ENCODE measurements around the gene TNFSF9. TPM values are rescaled to one million over a fixed set of nuclear protein-coding genes. Genes with fewer than 3 reads are reported as not detected.
"Not testable (repeated sequence)": the region's sequence is repeated elsewhere in the genome, so short reads cannot be mapped to it uniquely, and the experiment has no call there.

TNFSF9 gene
- total and polyA plus RNA-seq, 2 donors, result 0.52 to 2.9 TPM

DNA sequence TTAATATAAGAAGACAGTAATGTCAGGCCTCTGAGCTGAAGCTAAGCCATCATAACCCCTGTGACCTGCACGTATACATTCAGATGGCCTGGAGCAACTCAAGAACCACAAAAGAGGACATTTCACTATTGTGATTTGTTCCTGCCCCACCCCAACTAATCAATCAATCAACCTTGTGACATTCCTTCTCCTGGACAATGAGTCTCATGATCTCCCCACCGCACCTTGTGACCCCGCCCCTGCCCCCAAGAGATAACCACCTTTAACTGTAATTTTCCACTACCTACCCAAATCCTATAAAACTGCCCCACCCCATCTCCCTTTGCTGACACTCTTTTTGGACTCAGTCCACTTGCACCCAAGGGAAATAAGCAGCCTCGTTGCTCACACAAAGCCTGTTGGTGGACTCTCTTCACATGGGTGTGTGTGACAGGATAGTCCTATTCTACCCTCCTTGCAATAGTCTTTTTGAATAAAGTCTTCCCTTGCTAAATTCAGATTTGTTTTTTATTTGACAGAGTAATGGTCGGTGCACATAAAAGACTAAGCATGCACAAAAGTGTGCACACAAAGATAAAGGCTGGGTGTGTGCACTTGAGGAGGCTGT, 46.1 kb downstream of the TNFSF9 start:
- no peak overlapping the region for H3K27ac ChIP-seq (ENCODE audit: low read depth in 1 of 2, low read length in 1 of 2)
- H3K36me3 ChIP-seq (ENCODE audit: control insufficient read depth in 2 of 2, insufficient read depth in 2 of 2, low read length in 1 of 2), result no peaks in the 10 kb centered on the region
- no peaks in the 10 kb centered on the region for H3K9me3 ChIP-seq (ENCODE audit: control insufficient read depth in 2 of 2, insufficient read depth in 1 of 2, low read length in 1 of 2)
- WGBS, result 91% methylated on average over 5 of the region's 5 CpGs
- no peaks in the 10 kb centered on the region for H3K4me1 ChIP-seq (ENCODE audit: control insufficient read depth in 2 of 2, insufficient read depth in 2 of 2, low read length in 2 of 2)
- no peak overlapping the region for H3K4me3 ChIP-seq (ENCODE audit: low read length in 2 of 2)
- DNase-seq (ENCODE audit: low read depth in 6 of 9, low spot score in 9 of 9), result no peak
- peaks cover 0 to 3% of the 10 kb centered on the region in 2 donors for H3K27me3 ChIP-seq (ENCODE audit: control insufficient read depth in 2 of 2, insufficient read depth in 1 of 2, low read length in 1 of 2)

DNA sequence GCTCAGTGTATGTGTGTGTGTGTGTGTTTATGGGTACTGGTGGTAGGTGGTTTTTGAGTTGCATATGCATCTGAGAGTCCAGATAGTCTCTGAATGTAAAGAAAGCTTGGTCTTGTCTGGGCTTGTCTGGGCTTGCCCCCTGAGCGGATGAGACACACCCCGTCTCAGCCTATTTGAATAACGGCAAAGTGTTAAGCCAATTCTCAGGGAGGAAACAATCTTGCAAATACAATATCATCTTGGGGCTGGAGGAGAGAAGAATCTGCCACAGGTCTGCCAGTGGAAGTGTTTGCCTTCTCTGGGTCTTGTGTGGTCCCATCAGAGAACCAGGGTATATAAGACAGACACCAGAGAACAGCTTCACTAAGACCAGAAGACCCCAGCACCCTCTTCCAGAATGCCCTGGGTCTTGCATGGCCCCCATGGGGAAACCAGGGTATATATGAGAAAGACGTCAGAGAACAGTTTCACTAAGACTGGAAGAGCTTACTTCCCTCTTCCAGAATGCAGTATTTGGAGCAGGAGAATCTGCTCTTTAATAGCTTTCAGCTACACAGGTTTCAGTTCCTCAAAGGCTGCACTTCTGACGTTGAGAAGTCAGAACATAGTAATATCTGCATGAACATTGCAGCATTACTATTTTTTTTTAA, 46.8 kb downstream of the TNFSF9 start:
- DNase-seq (ENCODE audit: low read depth in 6 of 9, low spot score in 9 of 9), result no peak
- no peak overlapping the region for H3K4me3 ChIP-seq (ENCODE audit: low read length in 2 of 2)
- no peaks in the 10 kb centered on the region for H3K4me1 ChIP-seq (ENCODE audit: control insufficient read depth in 2 of 2, insufficient read depth in 2 of 2, low read length in 2 of 2)
- H3K27ac ChIP-seq (ENCODE audit: low read depth in 1 of 2, low read length in 1 of 2), result no peak overlapping the region
- H3K9me3 ChIP-seq (ENCODE audit: control insufficient read depth in 2 of 2, insufficient read depth in 1 of 2, low read length in 1 of 2), result no peaks in the 10 kb centered on the region
- H3K27me3 ChIP-seq (ENCODE audit: control insufficient read depth in 2 of 2, insufficient read depth in 1 of 2, low read length in 1 of 2), result no peaks in the 10 kb centered on the region
- no peaks in the 10 kb centered on the region for H3K36me3 ChIP-seq (ENCODE audit: control insufficient read depth in 2 of 2, insufficient read depth in 2 of 2, low read length in 1 of 2)
- 57% methylated on average over 5 of the region's 5 CpGs for WGBS

DNA sequence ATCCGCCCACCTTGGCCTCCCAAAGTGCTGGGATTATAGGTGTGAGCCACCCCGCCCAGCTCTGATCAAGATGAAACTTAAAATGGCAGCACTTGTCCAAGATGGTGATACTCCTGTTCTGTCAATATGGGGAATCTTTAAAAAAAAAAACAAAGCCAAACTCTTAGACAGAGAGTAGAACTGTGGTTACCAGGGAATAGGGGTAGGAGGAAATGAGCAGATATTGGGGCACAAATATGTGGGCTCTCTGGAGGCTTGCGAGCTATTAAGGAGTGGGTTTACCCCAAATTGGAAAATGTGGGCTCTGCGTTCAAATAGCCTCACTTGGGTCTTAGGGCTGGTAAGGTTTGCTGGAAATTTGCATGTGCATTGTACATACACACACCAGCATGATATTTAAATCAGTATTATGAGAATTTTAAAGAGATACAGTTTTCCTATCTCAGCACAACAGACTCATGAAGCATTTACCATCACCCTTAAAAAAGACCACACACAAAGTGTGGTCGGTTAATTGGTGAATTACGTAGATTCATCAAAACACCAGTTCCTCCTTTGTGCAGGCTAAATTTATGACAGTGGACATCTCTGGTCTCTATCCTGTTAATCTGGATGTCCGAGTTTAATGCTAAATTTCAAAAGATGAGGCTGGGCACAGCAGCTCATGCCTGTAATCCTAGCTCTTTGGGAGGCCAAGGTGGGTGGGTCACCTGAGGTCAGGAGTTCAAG, 48.8 kb downstream of the TNFSF9 start:
- Histone ChIP-seq H3K4me1 (ENCODE audit: control insufficient read depth in 2 of 2, insufficient read depth in 2 of 2, low read length in 2 of 2) (no peaks in the 10 kb centered on the region), H3K27ac (ENCODE audit: low read depth in 1 of 2, low read length in 1 of 2) (no peak overlapping the region), H3K36me3 (ENCODE audit: control insufficient read depth in 2 of 2, insufficient read depth in 2 of 2, low read length in 1 of 2) (no peaks in the 10 kb centered on the region), H3K27me3 (ENCODE audit: control insufficient read depth in 2 of 2, insufficient read depth in 1 of 2, low read length in 1 of 2) (peaks cover 0 to 2% of the 10 kb centered on the region in 2 donors), H3K9me3 (ENCODE audit: control insufficient read depth in 2 of 2, insufficient read depth in 1 of 2, low read length in 1 of 2) (no peaks in the 10 kb centered on the region), H3K4me3 (ENCODE audit: low read length in 2 of 2) (no peak overlapping the region)
- 92% methylated on average over 7 of the region's 7 CpGs for WGBS
- no peak for DNase-seq (ENCODE audit: low read depth in 6 of 9, low spot score in 9 of 9)

DNA sequence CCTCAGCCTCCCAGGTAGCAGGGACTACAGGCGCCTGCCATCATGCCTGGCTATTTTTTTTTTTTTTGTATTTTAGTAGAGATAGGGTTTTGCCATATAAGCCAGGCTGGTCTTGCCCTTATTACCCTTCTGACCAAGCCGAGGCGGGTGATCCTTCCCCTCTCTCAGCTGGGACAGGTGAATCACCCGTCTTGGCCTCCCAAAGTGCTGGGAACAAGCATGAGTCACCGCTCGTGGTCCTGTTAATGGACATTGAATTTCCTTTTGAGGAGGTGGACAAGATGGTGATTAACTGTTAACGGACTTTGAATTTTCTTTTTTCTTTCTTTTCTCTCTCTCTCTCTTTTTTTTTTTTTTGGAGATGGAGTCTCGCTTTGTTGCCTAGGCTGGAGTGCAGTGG, 49.5 kb downstream of the TNFSF9 start:
- H3K27ac ChIP-seq (ENCODE audit: low read depth in 1 of 2, low read length in 1 of 2), result no peak overlapping the region
- H3K36me3 ChIP-seq (ENCODE audit: control insufficient read depth in 2 of 2, insufficient read depth in 2 of 2, low read length in 1 of 2), result no peaks in the 10 kb centered on the region
- no peak overlapping the region for H3K4me3 ChIP-seq (ENCODE audit: low read length in 2 of 2)
- H3K9me3 ChIP-seq (ENCODE audit: control insufficient read depth in 2 of 2, insufficient read depth in 1 of 2, low read length in 1 of 2), result no peaks in the 10 kb centered on the region
- H3K4me1 ChIP-seq (ENCODE audit: control insufficient read depth in 2 of 2, insufficient read depth in 2 of 2, low read length in 2 of 2), result no peaks in the 10 kb centered on the region
- DNase-seq (ENCODE audit: low read depth in 6 of 9, low spot score in 9 of 9), result no peak
- 82% methylated on average over 8 of the region's 8 CpGs for WGBS
- H3K27me3 ChIP-seq (ENCODE audit: control insufficient read depth in 2 of 2, insufficient read depth in 1 of 2, low read length in 1 of 2), result peaks cover 0 to 9% of the 10 kb centered on the region in 2 donors

DNA sequence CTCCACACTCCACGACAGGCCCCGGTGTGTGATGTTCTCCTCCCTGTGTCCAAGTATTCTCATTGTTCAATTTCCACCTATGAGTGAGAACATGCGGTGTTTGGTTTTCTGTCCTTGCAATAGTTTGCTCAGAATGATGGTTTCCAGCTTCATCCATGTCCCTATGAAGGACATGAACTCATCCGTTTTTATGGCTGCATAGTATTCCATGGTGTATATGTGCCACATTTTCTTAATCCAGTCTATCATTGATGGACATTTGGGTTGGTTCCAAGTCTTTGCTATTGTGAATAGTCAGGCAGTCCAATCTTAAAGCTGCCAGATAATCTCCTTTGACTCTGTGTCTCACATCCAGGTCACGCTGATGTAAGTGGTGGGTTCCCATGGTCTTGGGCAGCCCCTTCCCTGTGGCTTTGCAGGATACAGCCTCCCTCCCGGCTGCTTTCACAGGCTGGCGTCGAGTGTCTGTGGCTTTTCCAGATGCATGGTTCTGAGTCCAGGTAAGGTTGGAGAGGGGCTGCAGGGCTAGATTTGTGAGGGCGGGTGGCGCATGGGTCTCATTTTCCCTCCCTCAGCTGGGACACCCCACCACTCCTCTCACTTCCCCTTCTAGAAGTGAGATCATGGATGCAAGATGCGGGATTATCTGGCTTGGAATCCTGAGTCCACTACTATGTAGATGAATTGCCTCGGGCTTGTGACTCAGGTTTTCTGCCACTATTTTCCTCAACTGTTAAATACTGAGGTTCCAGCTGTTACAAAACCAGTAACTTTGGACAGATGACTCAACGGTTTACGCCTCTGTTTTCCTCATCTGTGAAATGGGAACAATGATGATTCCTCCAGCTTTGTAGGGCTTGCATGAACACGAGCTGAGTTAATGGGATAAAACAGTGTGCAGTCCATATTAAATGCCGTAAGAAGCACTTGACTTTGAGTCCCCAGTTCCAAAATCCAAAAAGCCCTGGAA, 52.0 kb downstream of the TNFSF9 start:
- not testable (repeated sequence) for DNase-seq (ENCODE audit: low read depth in 6 of 9, low spot score in 9 of 9); H3K4me3 ChIP-seq (ENCODE audit: low read length in 2 of 2); H3K36me3 ChIP-seq (ENCODE audit: control insufficient read depth in 2 of 2, insufficient read depth in 2 of 2, low read length in 1 of 2); H3K4me1 ChIP-seq (ENCODE audit: control insufficient read depth in 2 of 2, insufficient read depth in 2 of 2, low read length in 2 of 2); H3K27ac ChIP-seq (ENCODE audit: low read depth in 1 of 2, low read length in 1 of 2); H3K9me3 ChIP-seq (ENCODE audit: control insufficient read depth in 2 of 2, insufficient read depth in 1 of 2, low read length in 1 of 2)
- WGBS, result 93% methylated on average over 16 of the region's 16 CpGs
- H3K27me3 ChIP-seq (ENCODE audit: control insufficient read depth in 2 of 2, insufficient read depth in 1 of 2, low read length in 1 of 2), result peaks cover 9 to 33% of the 10 kb centered on the region in 2 donors

Other genes with a start within 250 kb of the TNFSF9 start
- 0.14 TPM for gene ACER1, start 197.4 kb upstream of the TNFSF9 start, total RNA-seq
- 2.8 TPM for gene ACER1, start 197.4 kb upstream of the TNFSF9 start, polyA plus RNA-seq
- 69.1 TPM for gene CLPP, start 169.5 kb upstream of the TNFSF9 start, total RNA-seq
- 88.4 TPM for gene CLPP, start 169.5 kb upstream of the TNFSF9 start, polyA plus RNA-seq
- 62.9 TPM for gene ALKBH7, start 158.2 kb upstream of the TNFSF9 start, total RNA-seq
- gene ALKBH7, start 158.2 kb upstream of the TNFSF9 start, polyA plus RNA-seq, result 66.5 TPM
- 0.90 TPM for gene PSPN, start 155.1 kb upstream of the TNFSF9 start, total RNA-seq
- 1.0 TPM for gene PSPN, start 155.1 kb upstream of the TNFSF9 start, polyA plus RNA-seq
- 37.9 TPM for gene GTF2F1, start 137.9 kb upstream of the TNFSF9 start, total RNA-seq
- gene GTF2F1, start 137.9 kb upstream of the TNFSF9 start, polyA plus RNA-seq, result 41.5 TPM
- 49.9 TPM for gene KHSRP, start 106.2 kb upstream of the TNFSF9 start, total RNA-seq
- 93.1 TPM for gene KHSRP, start 106.2 kb upstream of the TNFSF9 start, polyA plus RNA-seq
- 0.05 TPM for gene SLC25A41, start 97.3 kb upstream of the TNFSF9 start, total RNA-seq
- 0.27 TPM for gene SLC25A41, start 97.3 kb upstream of the TNFSF9 start, polyA plus RNA-seq
- 6.0 TPM for gene SLC25A23, start 71.2 kb upstream of the TNFSF9 start, total RNA-seq
- gene SLC25A23, start 71.2 kb upstream of the TNFSF9 start, polyA plus RNA-seq, result 8.8 TPM
- gene CRB3, start 66.8 kb upstream of the TNFSF9 start, total RNA-seq, result 1.1 TPM
- gene CRB3, start 66.8 kb upstream of the TNFSF9 start, polyA plus RNA-seq, result 7.0 TPM
- 6.8 TPM for gene DENND1C, start 49.2 kb upstream of the TNFSF9 start, total RNA-seq
- gene DENND1C, start 49.2 kb upstream of the TNFSF9 start, polyA plus RNA-seq, result 46.6 TPM
- gene TUBB4A, start 28.7 kb upstream of the TNFSF9 start, total RNA-seq, result 0.24 TPM
- 1.1 TPM for gene TUBB4A, start 28.7 kb upstream of the TNFSF9 start, polyA plus RNA-seq
- 4.0 TPM for gene CD70, start 60.1 kb downstream of the TNFSF9 start, total RNA-seq
- 11.1 TPM for gene CD70, start 60.1 kb downstream of the TNFSF9 start, polyA plus RNA-seq
- 2.1 TPM for gene TNFSF14, start 139.1 kb downstream of the TNFSF9 start, total RNA-seq
- 8.9 TPM for gene TNFSF14, start 139.1 kb downstream of the TNFSF9 start, polyA plus RNA-seq
- 46.1 TPM for gene C3, start 189.6 kb downstream of the TNFSF9 start, total RNA-seq
- 311 TPM for gene C3, start 189.6 kb downstream of the TNFSF9 start, polyA plus RNA-seq
- gene GPR108, start 206.6 kb downstream of the TNFSF9 start, total RNA-seq, result 34.9 TPM
- gene GPR108, start 206.6 kb downstream of the TNFSF9 start, polyA plus RNA-seq, result 106 TPM
- gene TRIP10, start 208.7 kb downstream of the TNFSF9 start, total RNA-seq, result 11.2 TPM
- gene TRIP10, start 208.7 kb downstream of the TNFSF9 start, polyA plus RNA-seq, result 52.2 TPM
- 6.0 TPM for gene SH2D3A, start 236.4 kb downstream of the TNFSF9 start, total RNA-seq
- 18.8 TPM for gene SH2D3A, start 236.4 kb downstream of the TNFSF9 start, polyA plus RNA-seq
- gene VAV1, start 241.7 kb downstream of the TNFSF9 start, total RNA-seq, result 59.3 TPM
- 42.2 TPM for gene VAV1, start 241.7 kb downstream of the TNFSF9 start, polyA plus RNA-seq